Stromal cell of bone marrow (primary cell): Measurements from ENCODE around the gene DHX29.
"Not testable (repeated sequence)": the region's sequence is repeated elsewhere in the genome, so short reads cannot be mapped to it uniquely, and the experiment has no call there.

Experiments
- DNase-seq: peaks from one replicate; pipeline ENCODE4 v3.0.0-alpha.2; 2012; ENCODE audit warnings: low read depth

Gene DHX29, protein sequence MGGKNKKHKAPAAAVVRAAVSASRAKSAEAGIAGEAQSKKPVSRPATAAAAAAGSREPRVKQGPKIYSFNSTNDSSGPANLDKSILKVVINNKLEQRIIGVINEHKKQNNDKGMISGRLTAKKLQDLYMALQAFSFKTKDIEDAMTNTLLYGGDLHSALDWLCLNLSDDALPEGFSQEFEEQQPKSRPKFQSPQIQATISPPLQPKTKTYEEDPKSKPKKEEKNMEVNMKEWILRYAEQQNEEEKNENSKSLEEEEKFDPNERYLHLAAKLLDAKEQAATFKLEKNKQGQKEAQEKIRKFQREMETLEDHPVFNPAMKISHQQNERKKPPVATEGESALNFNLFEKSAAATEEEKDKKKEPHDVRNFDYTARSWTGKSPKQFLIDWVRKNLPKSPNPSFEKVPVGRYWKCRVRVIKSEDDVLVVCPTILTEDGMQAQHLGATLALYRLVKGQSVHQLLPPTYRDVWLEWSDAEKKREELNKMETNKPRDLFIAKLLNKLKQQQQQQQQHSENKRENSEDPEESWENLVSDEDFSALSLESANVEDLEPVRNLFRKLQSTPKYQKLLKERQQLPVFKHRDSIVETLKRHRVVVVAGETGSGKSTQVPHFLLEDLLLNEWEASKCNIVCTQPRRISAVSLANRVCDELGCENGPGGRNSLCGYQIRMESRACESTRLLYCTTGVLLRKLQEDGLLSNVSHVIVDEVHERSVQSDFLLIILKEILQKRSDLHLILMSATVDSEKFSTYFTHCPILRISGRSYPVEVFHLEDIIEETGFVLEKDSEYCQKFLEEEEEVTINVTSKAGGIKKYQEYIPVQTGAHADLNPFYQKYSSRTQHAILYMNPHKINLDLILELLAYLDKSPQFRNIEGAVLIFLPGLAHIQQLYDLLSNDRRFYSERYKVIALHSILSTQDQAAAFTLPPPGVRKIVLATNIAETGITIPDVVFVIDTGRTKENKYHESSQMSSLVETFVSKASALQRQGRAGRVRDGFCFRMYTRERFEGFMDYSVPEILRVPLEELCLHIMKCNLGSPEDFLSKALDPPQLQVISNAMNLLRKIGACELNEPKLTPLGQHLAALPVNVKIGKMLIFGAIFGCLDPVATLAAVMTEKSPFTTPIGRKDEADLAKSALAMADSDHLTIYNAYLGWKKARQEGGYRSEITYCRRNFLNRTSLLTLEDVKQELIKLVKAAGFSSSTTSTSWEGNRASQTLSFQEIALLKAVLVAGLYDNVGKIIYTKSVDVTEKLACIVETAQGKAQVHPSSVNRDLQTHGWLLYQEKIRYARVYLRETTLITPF (N-terminal part only)

DNA sequence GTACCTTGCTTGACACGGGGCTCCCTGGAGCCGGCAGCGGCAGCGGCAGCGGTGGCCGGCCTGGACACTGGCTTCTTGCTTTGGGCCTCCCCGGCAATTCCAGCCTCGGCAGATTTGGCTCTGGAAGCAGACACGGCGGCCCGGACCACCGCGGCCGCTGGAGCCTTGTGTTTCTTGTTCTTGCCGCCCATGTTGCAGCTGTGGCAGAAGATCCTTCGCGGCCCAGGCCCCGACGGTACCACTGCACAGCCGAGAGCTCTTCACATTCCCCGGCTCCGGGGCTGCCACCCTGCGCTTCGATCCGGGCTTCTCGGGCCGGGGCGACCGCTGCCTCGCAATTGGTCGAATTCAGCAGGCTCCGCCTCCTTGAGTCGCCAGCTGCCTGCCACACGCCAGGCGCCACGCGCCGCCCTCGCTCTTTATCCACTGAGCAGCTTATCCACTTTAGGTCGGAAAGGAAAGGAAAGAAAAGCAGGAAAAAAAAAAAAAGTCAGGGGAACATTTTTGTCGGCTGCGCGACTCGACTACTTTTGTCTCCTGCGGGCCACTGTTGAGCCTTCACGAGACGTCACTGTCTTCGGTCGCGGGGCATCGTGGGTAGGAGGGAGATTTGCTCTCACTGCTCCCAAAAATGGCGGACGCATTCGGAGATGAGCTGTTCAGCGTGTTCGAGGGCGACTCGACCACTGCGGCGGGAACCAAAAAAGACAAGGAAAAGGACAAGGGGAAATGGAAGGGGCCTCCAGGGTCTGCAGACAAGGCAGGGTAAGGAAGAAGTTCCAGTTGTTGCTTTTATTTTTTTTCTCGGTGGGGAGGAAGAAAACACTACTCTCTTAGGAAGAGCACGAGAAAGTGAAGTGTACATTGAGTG, at the start of gene DHX29, which contains the start of gene MTREX:
DHX29 (minus strand) TSS at position 312 of the 871 bp plus-strand sequence; CDS start at position 191, 121 bp downstream.
MTREX (plus strand) TSS at position 607 of the 871 bp plus-strand sequence; CDS start at position 632, 25 bp downstream.
- peak; percentile 87 for DNase-seq

DNA sequence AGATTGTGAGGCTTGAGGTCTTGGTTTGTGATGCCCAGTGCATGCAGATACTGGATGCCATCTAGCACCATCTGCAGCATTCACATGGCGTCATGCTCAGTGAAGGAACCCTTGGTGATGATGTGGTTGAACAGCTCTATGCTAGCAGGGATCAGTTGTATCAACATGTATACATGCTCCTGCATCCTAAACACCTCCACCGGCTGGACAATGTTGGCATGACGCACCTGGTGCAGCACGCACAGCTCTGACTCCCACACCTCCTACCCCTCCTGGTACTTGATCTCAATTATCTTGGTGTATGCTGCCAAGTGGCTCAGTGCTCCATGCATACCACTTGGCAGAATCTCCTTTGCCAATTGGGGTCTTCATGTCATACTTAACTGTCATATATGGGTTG, 49.4 kb upstream of the DHX29 start:
- DNase-seq = no peak

DNA sequence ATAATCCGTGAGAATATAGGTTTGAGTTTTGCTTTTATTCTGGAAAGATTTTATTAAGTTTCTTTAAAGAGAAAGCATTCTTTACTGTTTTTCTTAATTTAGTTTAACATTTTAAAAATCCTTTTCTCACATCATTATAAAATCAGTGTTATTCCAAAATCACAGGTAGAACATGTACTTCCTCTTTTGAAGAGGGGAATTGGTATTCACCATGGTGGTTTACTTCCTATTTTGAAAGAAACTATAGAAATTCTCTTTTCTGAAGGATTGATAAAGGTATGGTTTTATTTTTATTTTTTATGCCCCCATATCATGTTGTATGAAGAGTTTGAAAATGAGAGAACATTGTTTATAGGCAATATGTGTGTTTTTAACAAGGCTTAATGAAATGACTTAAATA, 43.3 kb upstream of the DHX29 start:
- DNase-seq = no peak

DNA sequence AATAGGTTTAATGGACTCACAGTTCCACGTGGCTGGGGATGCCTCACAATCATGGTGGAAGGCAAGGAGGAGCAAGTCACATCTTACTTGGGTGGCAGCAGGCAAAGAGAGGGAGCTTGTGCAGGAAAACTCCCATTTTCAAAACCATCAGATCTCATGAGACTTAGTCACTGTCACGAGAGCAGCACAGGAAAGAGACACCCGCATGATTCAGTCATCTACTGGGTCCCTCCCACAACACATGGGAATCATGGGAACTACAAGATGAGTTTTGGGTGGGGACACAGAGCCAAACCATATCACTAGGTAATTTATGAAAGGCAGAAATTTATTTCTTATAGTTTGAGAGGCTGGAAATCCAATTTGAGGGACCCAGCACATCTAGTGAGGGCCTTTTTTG, 40.3 kb upstream of the DHX29 start:
- no peak for DNase-seq

DNA sequence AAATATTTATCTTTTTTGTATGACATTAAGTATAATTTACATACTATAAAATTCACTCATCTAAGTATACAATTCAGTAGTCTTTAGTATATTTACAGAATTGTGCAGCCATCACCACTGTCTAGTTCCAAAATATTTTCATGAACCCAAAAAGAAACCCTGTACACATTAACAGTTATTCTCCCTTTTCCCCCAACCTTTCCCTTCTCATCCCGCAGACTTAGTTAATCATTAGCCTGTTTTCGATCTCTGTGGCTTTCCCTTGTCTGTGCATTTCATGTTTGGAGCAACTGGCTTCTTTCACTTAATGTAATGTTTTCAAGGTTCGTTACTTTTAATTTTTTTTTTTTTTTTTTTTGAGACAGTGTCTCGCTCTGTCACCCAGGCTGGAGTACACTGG, 37.8 kb upstream of the DHX29 start:
- no peak for DNase-seq

DNA sequence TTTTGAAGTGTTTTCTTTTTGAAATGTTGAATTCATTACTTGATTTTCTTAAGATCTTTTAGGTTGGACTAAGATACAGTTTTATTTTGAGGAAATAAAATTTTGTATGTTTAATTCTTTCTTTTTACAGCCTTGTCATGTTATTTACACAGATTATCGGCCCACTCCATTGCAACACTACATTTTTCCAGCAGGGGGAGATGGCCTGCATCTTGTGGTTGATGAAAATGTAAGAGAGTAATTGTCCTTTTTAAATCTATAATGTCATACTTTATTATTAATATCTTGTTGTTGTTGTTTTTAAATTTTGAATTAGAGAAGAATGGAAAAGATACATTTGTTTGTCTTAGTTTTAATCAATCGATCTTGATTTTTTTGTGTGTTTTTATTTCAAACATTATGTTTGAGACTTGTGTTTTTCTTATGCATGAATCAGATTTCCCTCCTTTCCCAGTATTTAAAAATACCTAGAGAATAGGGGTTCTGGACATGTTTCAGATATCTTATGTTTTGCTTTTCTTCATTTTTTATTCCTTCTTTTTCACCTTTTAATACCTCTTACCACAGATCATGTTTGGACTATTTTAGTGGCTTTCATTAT, 37.0 kb upstream of the DHX29 start:
- peak; percentile 52 for DNase-seq

DNA sequence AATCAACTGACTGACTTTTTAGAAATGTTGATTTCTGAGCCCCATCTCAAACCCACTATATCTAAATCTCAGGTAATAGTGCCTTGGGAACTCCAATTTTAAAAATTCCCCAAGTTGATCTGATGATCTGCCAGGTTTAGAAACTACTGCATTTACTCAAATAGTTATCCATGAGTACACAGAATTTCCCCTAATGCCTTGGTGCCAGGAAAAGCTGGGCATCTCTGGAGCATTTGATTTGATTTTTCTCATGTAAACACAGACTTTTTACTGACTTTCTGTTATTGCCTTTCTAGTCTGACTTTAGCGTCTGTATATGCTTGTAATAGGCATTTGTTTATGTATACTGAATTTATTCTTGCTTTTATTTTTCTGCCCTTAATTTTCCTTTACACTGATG, 36.1 kb upstream of the DHX29 start:
- no peak for DNase-seq

DNA sequence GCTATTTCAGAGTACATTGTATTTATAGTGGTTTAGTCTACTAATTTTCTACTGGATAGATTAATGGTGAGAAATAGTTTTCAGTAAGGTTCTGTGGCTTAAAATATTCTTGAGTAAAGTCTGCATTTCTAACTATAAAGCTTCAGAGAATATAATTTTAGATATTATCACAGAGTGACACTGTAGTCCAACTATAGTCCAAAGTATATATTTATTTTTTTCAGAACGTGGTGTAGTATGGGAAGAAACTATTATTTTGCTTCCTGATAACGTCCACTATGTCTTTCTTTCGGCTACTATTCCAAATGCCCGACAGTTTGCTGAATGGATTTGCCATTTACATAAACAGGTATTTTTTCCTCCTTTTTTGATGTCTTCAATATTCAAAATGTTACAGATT, 35.6 kb upstream of the DHX29 start:
- DNase-seq = no peak

DNA sequence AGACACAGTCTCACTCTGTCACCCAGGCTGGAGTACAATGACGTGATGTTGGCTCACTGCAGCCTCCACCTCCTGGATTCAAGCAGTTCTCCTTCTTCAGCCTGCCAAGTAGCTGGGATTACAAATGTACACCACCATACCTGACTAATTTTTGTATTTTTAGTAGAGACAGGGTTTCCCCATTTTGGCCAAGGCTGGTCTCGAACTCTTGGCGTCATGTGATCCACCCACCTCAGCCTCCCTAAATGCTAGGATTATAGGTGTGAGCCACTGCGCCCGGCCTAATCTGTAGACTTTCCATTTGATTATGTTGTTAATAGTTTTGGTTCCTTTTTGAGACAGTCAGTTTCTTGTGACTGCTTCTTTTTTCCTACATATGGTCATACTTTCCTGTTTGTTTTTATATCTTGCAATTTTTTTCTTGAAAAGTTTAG, 31.3 kb upstream of the DHX29 start:
- no peak for DNase-seq

DNA sequence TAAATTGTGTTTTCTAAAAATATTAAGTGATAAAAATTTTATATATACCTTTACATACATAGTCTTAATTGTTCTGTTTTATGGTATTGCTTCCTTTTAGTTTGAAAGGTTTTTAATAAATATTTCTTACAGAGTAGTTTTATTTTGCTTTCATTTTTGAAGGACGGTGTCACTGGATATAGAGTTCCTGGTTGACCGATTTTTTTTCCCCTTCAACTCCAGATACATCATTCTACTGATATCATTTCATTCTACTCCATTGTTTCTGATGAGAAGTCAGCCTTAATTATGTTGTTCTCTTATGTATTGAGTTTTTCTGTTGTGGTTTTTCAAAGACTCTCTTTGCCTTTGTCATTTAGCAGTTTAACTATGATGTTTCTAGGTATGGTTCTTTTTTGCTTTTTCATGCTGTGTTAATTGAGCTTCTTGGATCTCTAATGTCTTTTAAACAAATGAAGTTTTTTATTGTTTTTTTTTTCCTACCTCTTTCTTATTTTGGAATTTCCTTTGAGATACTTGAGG, 30.7 kb upstream of the DHX29 start:
- no peak for DNase-seq

DNA sequence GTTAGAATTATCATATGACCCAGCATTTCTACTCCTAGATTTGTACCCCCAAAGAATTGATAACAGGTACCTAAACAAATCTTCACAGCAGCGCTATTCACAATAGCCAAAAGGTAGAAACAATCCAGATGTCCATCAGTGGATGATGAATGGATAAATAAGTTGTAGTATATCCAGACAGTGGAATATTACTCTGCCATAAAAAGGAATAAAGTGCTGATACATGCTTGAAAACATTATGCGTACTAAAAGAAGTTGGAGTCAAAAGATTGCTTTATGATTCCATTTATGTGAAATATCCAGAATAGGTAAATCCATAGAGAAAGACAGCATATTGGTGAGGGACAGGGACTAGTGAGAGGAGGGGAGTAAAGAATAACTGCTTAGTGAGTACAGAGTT, 26.3 kb upstream of the DHX29 start:
- DNase-seq = no peak

DNA sequence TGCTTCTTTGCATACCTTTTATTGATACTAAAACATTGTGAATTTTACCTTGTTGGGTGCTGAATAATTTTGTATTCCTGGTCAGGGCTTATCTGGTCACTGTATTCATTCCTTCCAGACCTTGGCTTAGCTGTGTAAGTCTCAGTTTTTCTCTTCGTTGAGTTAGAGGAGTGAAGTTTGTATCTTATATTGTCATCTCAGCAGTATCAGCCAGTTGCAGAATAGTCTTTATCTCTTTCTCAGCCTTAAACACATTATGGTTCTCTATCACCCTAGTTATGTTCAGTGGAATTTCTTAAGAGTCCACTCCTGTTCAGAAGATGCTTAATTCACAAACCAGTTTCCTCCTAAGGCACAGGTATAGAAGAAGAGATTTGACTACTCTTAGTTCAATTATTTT, 25.5 kb upstream of the DHX29 start:
- DNase-seq = no peak

DNA sequence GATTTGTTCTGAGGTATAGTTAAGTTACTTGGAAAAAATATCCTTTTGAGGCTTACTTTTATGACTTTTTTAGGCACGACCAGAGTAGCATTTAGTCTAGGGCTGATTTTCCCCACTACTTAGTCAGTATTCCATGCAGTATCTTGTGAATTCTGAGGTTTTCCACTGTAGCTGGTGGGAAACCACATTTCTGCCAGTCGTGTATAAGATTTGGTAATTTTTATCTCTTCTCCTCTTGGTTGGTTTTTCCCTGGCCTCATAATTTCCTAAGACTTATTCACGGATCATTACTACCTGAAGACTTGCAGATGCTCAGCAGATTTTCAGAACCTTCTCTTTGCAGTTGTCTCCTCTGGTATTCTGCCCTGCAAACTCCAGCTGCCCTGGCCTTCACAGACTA, 23.8 kb upstream of the DHX29 start:
- no peak for DNase-seq

DNA sequence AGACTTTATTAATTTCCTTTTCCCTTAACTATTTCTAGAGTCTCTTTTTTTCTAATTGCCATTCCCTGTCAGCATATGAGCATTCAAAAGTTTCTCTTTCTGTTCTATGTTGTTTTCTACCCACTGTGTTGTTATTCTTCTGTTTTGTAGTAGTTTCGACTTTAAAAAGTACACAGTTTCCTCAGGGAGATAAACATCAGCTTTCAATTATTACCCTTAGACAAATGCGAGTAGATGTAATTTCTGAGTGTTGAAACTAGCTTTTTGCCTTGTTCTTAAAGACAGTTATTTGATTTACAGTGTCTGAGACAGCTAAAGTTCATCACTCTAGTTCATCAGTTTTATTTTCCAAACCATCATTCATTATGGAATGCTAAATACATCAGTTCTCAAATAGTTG, 19.8 kb upstream of the DHX29 start:
- no peak for DNase-seq

DNA sequence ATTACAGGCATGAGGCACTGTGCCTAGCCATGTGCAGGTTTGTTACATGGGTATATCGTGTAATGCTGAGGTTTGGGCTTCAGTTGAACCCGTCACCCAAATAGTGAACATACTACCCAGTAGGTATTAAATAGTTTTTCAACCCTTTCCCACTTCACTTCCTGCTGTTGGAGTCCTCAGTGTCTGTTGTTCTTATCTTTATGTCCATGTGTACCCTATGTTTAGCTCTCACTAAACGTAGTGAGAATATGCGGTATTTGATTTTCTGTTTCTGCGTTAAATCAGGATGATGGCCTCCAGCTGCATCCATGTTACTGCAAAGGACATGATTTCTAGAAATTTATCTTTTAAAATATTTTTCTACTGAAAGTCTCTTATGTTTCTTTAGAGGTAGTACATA, 18.1 kb upstream of the DHX29 start:
- DNase-seq = no peak

DNA sequence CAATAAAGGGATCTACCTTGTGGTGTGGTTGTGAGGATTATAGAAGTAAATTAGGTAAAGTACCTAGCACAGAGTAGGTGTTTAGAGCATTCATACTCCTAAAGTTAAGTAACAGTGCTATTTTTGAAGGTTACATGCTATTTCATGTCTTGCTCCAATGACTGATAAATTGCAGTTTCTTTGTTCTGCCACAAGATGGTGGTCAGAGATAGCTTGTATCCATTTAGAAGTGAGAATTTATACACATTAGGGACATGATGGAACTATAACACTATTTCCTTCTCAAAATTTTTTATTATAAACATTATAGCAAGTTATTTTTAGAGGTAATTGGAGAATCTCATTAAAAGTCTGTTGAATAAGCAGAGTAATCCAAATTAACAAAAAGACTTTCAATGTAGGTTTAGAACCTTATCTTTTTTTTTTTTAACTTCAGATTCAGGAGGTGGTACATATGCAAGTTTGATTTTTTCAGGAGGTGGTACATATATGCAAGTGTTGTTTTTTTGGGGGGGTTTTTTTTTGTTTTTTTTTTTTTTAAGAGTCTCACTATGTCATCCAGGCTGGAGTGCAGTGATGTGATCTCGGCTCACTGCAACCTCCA, 17.4 kb upstream of the DHX29 start:
- DNase-seq = peak; percentile 22

DNA sequence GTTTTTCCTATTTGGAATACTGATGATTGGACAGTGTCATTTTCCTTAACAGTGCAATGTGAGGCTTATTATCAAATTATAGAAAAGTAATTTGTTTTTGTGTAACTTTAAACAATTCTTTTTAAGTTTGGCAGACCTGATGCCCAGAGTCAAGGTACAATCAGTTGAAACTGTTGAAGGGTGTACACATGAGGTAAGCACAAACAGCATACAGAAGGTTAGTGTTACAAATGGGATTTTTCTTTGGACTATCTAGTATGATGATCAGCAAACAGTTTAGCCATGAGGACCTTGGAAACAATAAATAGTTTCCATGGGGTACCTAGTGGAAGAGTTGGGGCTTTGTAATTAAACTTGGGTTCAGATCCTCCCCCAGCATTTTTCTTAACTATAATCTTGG, 16.5 kb upstream of the DHX29 start:
- no peak for DNase-seq

DNA sequence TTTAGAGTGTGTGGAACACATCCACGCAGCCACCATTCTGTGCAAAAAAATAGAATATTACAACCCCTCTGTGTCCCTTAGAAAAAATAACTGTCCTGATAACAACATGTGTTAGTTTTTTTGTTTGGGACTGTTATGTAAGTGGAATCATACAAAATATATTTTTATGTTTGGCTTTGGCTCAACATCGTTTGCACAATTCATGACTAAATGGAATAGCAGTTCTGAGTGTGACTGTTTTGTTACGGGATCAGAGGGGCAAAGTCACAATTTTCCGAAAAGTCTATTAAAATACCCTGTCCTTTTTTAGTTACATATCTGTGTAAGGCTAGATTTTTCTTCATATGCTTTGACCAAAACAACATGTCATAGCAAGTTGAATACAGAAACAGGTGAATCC, 13.1 kb upstream of the DHX29 start:
- DNase-seq = no peak

DNA sequence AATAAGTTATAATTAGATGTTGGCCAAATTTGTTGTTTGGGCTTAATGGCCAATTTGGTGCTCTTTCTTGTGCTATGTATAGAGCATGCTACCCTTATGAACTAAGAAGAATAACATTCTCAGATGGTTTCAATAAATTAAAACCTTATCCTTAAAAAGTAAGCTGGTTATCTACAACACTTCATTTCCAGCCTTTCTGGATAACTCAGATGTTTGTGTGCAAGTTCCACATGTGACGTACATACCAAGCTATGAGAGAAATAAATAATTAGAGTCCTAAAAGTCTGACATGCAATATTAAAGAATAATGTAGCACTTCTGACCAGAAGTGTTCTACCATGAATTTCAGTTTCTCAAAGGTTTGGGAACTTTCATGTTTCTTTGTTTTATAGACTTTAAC, 12.0 kb upstream of the DHX29 start:
- DNase-seq = no peak

DNA sequence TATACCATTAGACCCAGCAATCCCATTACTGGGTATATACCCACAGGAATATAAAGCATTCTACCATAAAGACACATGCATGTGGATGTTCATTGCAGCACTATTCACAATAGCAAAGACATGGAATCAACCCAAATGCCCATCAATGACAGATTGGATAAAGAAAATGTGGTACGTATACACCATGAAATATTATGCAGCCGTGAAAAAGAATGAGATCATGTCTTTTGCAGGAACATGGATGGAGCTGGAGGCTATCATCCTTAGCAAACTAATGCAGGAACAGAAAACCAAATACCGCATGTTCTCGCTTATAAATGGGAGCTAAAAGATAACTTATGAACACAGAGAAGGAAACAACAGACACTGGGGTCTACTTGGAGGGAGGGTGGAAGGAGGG, 10.7 kb upstream of the DHX29 start:
- DNase-seq = not testable (repeated sequence)
